VCaP (cell line): ENCODE measurements around the gene CCT3.

Experiments used
- H3K27ac ChIP-seq: fragments of 450-650 bp; 2 replicates; pipeline ENCODE4 v1.5.1; 2017
- CTCF ChIP-seq: fragments of 450-650 bp; conservative IDR thresholded peaks from 2 replicates; pipeline ENCODE4 v1.5.1; 2017; ENCODE audit warnings: mild to moderate bottlenecking, moderate library complexity

CCT3 gene

GRCh38 chr1:156293895-156294294 lies 44.2 kb downstream of the CCT3 start:
- peak overlapping the region; percentile 92; the same call in 1 of the 2 replicates for H3K27ac ChIP-seq
- no peak for TF ChIP-seq CTCF

DNA sequence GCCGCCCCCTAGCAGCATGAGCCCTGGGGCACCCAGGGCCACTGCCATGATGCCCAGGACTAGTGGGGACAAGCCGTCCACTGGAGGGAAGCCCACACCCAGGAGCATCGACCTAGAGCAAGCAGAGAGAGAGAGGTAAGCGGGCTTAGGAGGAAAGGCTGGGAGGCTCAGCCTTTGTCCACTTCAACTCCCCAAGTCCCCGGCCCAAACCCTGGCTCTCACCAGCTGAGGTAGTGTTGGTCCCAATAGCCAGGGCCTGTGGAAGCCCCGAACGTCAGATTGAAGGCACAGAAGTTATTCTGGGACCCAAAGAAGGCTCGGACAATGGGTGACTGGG lies 45.0 kb downstream of the CCT3 start:
- no peak for TF ChIP-seq CTCF
- H3K27ac ChIP-seq = peak overlapping the region; percentile 92

GRCh38 chr1:156291226-156292061 lies 46.6 kb downstream of the CCT3 start:
- peak overlapping the region; percentile 92 for H3K27ac ChIP-seq

DNA sequence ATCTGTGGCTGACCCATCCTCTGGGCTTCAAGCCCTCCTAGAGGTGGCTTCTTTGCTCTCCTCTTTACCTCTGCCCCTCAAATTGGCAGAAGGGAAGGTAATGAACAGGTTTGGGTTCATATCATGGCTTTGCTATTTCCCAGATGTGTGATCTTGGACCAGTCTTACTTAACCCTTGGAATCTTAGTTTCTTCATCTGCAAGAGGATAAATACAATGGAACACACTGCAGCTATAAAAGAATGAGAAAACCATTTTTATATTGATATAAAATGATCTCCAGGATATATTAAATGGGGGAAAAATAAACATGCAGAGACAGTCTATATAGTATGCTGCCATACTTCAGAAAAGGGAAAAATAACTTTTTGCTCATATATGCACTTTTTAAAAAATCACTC lies 48.2 kb downstream of the CCT3 start:
- H3K27ac ChIP-seq = peak overlapping the region; percentile 92
- no peak for TF ChIP-seq CTCF

More at GRCh38 chr1:156291226-156292061, 46.6 kb downstream of the CCT3 start:
- TF ChIP-seq CTCF = no peak

DNA sequence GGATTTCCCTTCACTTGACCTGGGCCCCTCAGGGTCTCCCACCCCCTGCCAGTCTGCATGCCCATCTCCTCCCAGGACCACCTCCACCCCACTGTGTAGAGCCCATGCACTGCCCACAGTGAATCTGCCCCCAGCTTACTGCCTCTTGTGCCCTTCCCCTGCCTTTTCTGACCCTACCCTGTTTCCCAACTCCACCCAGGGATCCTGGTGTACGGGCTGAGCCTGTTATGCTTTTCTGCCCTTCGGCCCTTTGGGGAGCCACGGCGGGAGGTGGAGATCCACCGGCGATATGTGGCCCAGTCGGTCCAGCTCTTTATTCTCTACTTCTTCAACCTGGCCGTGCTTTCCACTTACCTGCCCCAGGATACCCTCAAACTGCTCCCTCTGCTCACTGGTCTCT lies 52.0 kb downstream of the CCT3 start:
- no peak for TF ChIP-seq CTCF
- H3K27ac ChIP-seq = peak overlapping the region; percentile 92

- H3K27ac ChIP-seq = peak overlapping the region; percentile 92
- TF ChIP-seq CTCF = no peak
These were observed 52.7 kb downstream of the CCT3 start for GRCh38 chr1:156285437-156285836.

DNA sequence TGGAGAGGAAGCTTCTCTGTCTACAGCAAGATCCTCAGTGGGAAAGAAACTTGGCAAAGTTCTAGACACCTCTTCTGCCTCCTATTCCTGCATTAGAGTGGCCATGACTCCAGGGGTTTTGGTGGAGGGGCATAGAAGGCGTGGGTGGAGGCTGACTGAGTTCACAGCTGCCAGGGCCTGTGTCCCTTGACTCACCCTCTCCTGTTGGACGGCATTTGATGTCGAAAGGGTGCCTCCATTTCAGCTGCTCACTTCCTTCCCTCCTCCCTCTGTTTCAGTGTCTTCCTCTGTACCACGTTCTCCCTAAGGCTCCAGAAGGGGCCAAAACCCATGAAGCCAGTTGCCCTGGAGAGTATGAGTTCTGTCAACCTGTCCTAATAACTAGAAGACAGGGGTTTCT lies 53.3 kb downstream of the CCT3 start:
- TF ChIP-seq CTCF = no peak
- H3K27ac ChIP-seq = peak overlapping the region; percentile 92
